SK-N-SH (cell line): ENCODE data around the gene POC1B.

Source experiments
- FOXJ3 ChIP-seq: sonication (generic); formaldehyde crosslinking; IDR thresholded peaks from 2 replicates; pipeline ENCODE4 v1.5.1; 2020; ENCODE audit warnings: mild to moderate bottlenecking, missing genetic modification reagents
- GATA2 ChIP-seq: sonication (generic); formaldehyde crosslinking; IDR thresholded peaks from 2 replicates; pipeline ENCODE4 v1.5.0; 2020; ENCODE audit warnings: mild to moderate bottlenecking, missing genetic modification reagents
- RAD21 ChIP-seq: IDR thresholded peaks from 2 replicates; pipeline ENCODE4 v1.6.1; 2012; ENCODE audit warnings: mild to moderate bottlenecking, low read length
- SIN3A ChIP-seq: IDR thresholded peaks from 2 replicates; pipeline ENCODE4 v1.6.1; 2012; ENCODE audit warnings: low read depth, mild to moderate bottlenecking, low read length, moderate library complexity, borderline replicate concordance
- TF ChIP-seq, protein P1 (sequence below): fragments of 200-600 bp; sonication (generic); IDR thresholded peaks from 2 replicates; pipeline ENCODE4 v1.6.1; 2017; ENCODE audit warnings: antibody characterized with exemption, mild to moderate bottlenecking, moderate library complexity

DNA sequence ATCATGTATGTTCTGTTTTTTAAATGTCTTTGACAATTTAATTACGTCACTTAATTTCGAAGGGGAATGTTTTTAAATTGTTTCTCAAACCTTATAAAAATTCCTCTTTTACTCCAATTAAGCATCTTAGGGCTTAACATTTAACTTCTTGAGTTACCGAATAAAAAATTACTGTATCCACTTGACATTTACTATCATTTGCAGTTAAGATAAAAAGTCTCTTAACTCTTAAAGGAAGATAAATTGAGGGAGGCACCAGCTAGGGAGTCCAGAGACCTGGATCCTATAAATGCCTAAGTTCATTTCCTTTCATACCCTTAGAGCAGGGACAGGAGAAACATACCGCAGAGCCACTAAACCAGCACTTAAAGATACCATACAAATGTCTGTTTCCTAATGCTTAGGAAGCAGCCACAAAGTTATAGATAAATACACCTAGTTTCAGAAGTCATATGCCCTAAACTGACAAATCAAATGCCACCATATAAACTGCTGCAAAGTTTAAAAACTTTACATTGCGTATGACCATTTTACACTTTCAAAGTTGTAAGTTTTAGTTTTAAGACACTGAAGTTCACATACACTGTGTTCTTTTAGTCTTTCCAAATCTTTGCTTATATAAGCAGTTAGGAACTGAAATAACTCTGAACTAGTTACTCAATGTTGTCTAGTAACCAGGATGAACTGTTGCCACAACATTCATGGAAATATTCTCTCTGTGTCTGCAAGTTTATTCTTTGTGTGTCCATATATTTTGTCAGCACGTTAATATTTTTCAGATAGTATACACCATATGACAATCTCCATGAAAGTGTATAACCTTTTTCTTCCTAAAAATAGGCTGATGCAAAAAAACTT, 72.5 kb downstream of the POC1B start:
- TF ChIP-seq, protein P1, sequence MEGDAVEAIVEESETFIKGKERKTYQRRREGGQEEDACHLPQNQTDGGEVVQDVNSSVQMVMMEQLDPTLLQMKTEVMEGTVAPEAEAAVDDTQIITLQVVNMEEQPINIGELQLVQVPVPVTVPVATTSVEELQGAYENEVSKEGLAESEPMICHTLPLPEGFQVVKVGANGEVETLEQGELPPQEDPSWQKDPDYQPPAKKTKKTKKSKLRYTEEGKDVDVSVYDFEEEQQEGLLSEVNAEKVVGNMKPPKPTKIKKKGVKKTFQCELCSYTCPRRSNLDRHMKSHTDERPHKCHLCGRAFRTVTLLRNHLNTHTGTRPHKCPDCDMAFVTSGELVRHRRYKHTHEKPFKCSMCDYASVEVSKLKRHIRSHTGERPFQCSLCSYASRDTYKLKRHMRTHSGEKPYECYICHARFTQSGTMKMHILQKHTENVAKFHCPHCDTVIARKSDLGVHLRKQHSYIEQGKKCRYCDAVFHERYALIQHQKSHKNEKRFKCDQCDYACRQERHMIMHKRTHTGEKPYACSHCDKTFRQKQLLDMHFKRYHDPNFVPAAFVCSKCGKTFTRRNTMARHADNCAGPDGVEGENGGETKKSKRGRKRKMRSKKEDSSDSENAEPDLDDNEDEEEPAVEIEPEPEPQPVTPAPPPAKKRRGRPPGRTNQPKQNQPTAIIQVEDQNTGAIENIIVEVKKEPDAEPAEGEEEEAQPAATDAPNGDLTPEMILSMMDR, result no peak
- no peak for TF ChIP-seq GATA2
- TF ChIP-seq SIN3A, result no peak
- TF ChIP-seq RAD21, result no peak
- no peak for TF ChIP-seq FOXJ3 (CRISPR knock-in tag)
